ENCODE data around the gene PLA2G12A.

- TF ChIP-seq YY1 (IDR thresholded peaks at IDR 0.05; ENCODE audit: insufficient read depth, insufficient read length), result no peak
- no peak for TF ChIP-seq ZNF274 (IDR thresholded peaks at IDR 0.05; ENCODE audit: low read depth, low read length)
- no peak for TF ChIP-seq SUZ12 (IDR thresholded peaks at IDR 0.05; ENCODE audit: extremely low read depth, insufficient read depth, insufficient read length)
Observed at GRCh38 chr4:109684727-109685126, 45.1 kb downstream of the PLA2G12A start.
